Left lung (tissue), 10 donors: Measurements from ENCODE around the gene ABHD17C. TPM values are rescaled to one million over a fixed set of nuclear protein-coding genes. Genes with fewer than 3 reads are reported as not detected.
A peak's percentile ranks its signal among the peaks of the same experiment; 100 is the strongest.

ENCODE experiments used
- ATAC-seq: fragments of 200-7000 bp; cut with Tn5 transposase; one replicate; pipeline ENCODE4 v1.9.1; 2020; ENCODE audit warnings: moderate library complexity
- DNase-seq, 4 donors: peaks; one replicate each; pipeline ENCODE4 v3.0.0-alpha.2; 2013 to 2020
- H3K27ac ChIP-seq, 2 donors: fragments of 200-600 bp; sonication (generic) in 1 of 2; one replicate each; pipeline versions ENCODE4 v1.5.0 to v1.8.0; 2020 to 2021
- H3K27me3 ChIP-seq, 2 donors: fragments of 200-600 bp; sonication (generic) in 1 of 2; one replicate each; pipeline versions ENCODE4 v1.5.0 to v1.8.0; 2020 to 2021
- H3K36me3 ChIP-seq, 2 donors: fragments of 200-600 bp; sonication (generic) in 1 of 2; one replicate each; pipeline versions ENCODE4 v1.5.0 to v1.8.0; 2020 to 2021
- H3K4me1 ChIP-seq, 2 donors: fragments of 200-600 bp; one replicate each; pipeline ENCODE4 v1.8.0; 2021
- H3K4me3 ChIP-seq, 2 donors: fragments of 200-600 bp; sonication (generic) in 1 of 2; one replicate each; pipeline versions ENCODE4 v1.5.0 to v1.8.0; 2020 to 2021; ENCODE audit warnings: mild to moderate bottlenecking in 1 of 2
- H3K9me3 ChIP-seq, 2 donors: fragments of 200-600 bp; sonication (generic) in 1 of 2; one replicate each; pipeline versions ENCODE4 v1.5.0 to v1.8.0; 2020 to 2021
- CTCF ChIP-seq, 2 donors: fragments of 200-600 bp; sonication (generic) in 1 of 2; IDR thresholded peaks; one replicate each; pipeline versions ENCODE4 v1.5.0 to v1.8.0; 2021; ENCODE audit warnings: antibody characterized with exemption in 2 of 2
- intact Hi-C, 2 donors: fragments of 100-400 bp; cut with DNase I; formaldehyde crosslinking; loops; one replicate each; pipeline versions ENCODE4 v1.11.2 to v1.14.2; 2022
- polyA plus RNA-seq, 6 donors: library from polyadenylated mRNA; unstranded; fragments of 120-200 nt; gene quantifications; one replicate each; pipeline ENCODE4 v1.2.1, GENCODE V29; 2013; ENCODE audit not compliant: insufficient read length in 6 of 6
- total RNA-seq, 2 donors: library from RNA; stranded (reverse); fragmentation: NEBNext Ultra II Directional; extraction: Animal tissue kit (Norgen Biotek cat#: 25700); gene quantifications; one replicate each; pipeline ENCODE4 v1.2.1, GENCODE V29; 2021
- donor health status: DM: no; HTN: yes; CAD: no.
- donor health status: DM: no; HTN: no; CAD: no.

ABHD17C gene
- total and polyA plus RNA-seq, 8 donors: 23.7 to 34.3 (median 27.8) TPM

DNA sequence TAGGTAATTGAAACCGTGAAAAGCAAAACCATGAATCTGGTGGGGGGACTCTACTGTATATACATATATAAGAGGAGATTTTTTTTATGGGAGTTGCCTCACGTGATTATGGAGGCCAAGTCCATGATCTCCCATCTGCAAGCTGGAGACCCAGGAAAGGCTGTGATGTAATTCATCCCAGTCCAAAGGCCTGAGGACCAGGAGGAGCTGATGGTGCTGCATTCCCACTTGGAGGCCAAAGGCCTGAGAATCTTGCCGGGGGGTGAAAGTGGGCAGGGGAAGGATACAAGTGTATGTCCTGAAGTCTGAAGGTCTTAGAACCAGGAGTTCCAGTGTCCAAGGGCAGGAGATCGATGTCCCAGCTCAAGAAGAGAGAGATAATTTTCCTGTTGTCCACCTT lies 47.0 kb downstream of the ABHD17C start:
- DNase-seq (no peak), ATAC-seq (no peak)
- no peaks in the 10 kb centered on the region for H3K27me3 ChIP-seq
- H3K9me3 ChIP-seq: no peaks in the 10 kb centered on the region
- H3K4me3 ChIP-seq: no peak overlapping the region
- H3K36me3 ChIP-seq: no peaks in the 10 kb centered on the region
- H3K4me1 ChIP-seq: peaks cover 11 to 56% of the 10 kb centered on the region in 2 donors
- TF ChIP-seq CTCF (IDR thresholded peaks at IDR 0.05): no peak
- intact Hi-C loops: no loop called here
- no peak overlapping the region for H3K27ac ChIP-seq

- Histone ChIP-seq H3K27ac (peak overlapping the region; percentile 39 to 47), H3K4me1 (peaks cover 11 to 59% of the 10 kb centered on the region in 2 donors), H3K27me3 (no peaks in the 10 kb centered on the region), H3K9me3 (no peaks in the 10 kb centered on the region), H3K36me3 (no peaks in the 10 kb centered on the region), H3K4me3 (no peak overlapping the region)
- intact Hi-C loops: no loop called here
- TF ChIP-seq CTCF (IDR thresholded peaks at IDR 0.05): no peak
- peak in 2 of 4 donors; percentile 33 to 41 for DNase-seq
- peak; percentile 91 for ATAC-seq
Measured at GRCh38 chr15:80743189-80743833, 48.2 kb downstream of the ABHD17C start.

GRCh38 chr15:80744415-80744814 lies 49.3 kb downstream of the ABHD17C start:
- H3K4me1 ChIP-seq: peaks cover 11 to 62% of the 10 kb centered on the region in 2 donors
- H3K36me3 ChIP-seq: peaks cover 0 to under 1% of the 10 kb centered on the region in 2 donors
- no peaks in the 10 kb centered on the region for H3K27me3 ChIP-seq
- ATAC-seq (peak; percentile 34), DNase-seq (no peak)
- no peak for TF ChIP-seq CTCF (IDR thresholded peaks at IDR 0.05)
- peak overlapping the region; percentile 47 to 58 for H3K27ac ChIP-seq
- no peaks in the 10 kb centered on the region for H3K9me3 ChIP-seq
- intact Hi-C loops: no loop called here
- H3K4me3 ChIP-seq: no peak overlapping the region

DNA sequence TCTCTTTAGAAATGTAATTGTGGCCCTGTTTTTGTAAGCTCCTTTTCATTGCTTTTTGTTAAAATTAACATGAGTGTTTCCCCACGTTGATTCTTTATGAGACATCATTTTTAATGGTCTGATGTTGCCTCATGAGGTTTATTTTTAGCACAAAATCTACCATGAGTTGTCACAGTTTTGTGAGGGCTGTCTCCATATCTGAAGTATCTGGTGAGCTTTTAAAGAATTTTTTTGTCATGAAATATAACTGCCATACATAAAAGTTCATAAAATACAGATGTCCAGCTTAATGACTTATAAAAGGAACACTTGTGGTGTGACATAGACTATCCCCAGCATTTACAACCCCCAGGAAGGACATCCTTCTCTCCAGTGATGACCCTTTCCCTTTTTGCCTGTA lies 49.7 kb downstream of the ABHD17C start:
- ATAC-seq: no peak
- Histone ChIP-seq H3K4me1 (peaks cover 11 to 58% of the 10 kb centered on the region in 2 donors), H3K27me3 (no peaks in the 10 kb centered on the region), H3K27ac (peak overlapping the region; percentile 47 to 58), H3K36me3 (peaks cover 0 to 5% of the 10 kb centered on the region in 2 donors), H3K9me3 (no peaks in the 10 kb centered on the region), H3K4me3 (no peak overlapping the region)
- TF ChIP-seq CTCF (IDR thresholded peaks at IDR 0.05): no peak
- DNase-seq: no peak
- intact Hi-C loops: no loop called here

- Histone ChIP-seq H3K9me3 (no peaks in the 10 kb centered on the region), H3K27me3 (no peaks in the 10 kb centered on the region), H3K36me3 (peaks cover 0 to 15% of the 10 kb centered on the region in 2 donors), H3K4me1 (peaks cover 11 to 51% of the 10 kb centered on the region in 2 donors), H3K4me3 (no peak overlapping the region), H3K27ac (peak overlapping the region in 1 of 2 donors; percentile 47)
- intact Hi-C loops: no loop called here
- no peak for DNase-seq
- ATAC-seq: no peak
- TF ChIP-seq CTCF (IDR thresholded peaks at IDR 0.05): no peak
Measured at GRCh38 chr15:80745888-80746287, 50.8 kb downstream of the ABHD17C start.
